Measurements from ENCODE around the gene SLC26A5. TPM values are rescaled to one million over a fixed set of nuclear protein-coding genes. Genes with fewer than 3 reads are reported as not detected.
A peak's percentile ranks its signal among the peaks of the same experiment; 100 is the strongest.

The SLC26A5 gene
- total and polyA plus RNA-seq, 10 of the 15 experiments (the other 5 are each of a cell fraction or from before 2014, with no cell fraction given), result 0.03 TPM; not detected in 9

GRCh38 chr7:103336761-103337160, 109.2 kb downstream of the SLC26A5 start:
- TSS peak; percentile 26 for BruUV-seq (replicated peaks)
- H3K4me2 ChIP-seq (ENCODE audit: control insufficient read depth, insufficient read depth), result no peak overlapping the region
- no peak for FAIRE-seq
- H3K27me3 ChIP-seq (replicated peaks in 1 of 2; ENCODE audit: control insufficient read depth in 2 of 2, insufficient read depth in 2 of 2, low read length in 1 of 2), result no peaks in the 10 kb centered on the region
- peaks cover 1 to 45% of the 10 kb centered on the region in 2 experiments; a peak in 3 of 4 replicates for H3K36me3 ChIP-seq (ENCODE audit: control insufficient read depth in 2 of 2, insufficient read depth in 2 of 2, low read length in 1 of 2)
- ChIA-PET RAD21 (ENCODE audit: unreplicated experiment) (no interaction called here), POLR2A (no interaction called here), SMC1A (ENCODE audit: uncharacterized antibody, unreplicated experiment) (interaction anchor here (0.6 kb wide), 1 partner anchor 13 kb away, joined by 3 read pairs; no protein-coding TSS in a partner anchor), CTCF (no interaction called here)
- H3K79me2 ChIP-seq (ENCODE audit: control insufficient read depth, insufficient read depth, low read length), result peaks cover 22% of the 10 kb centered on the region
- WGBS (ENCODE audit: insufficient coverage, insufficient replicate concordance, low lambda C conversion rate, missing lambda C conversion rate), result 53% methylated on average over 2 of the region's 2 CpGs
- H3K4me1 ChIP-seq (ENCODE audit: control insufficient read depth, insufficient read depth, low read length), result no peaks in the 10 kb centered on the region; the same call in 1 of the 2 replicates
- no peak overlapping the region for H3K9ac ChIP-seq (ENCODE audit: control insufficient read depth, insufficient read depth, low read length)
- DNase-seq (ENCODE audit: low read depth, low spot score), result no peak
- no peaks in the 10 kb centered on the region for H4K20me1 ChIP-seq (ENCODE audit: control insufficient read depth, insufficient read depth)
- intact Hi-C loops (cut with micrococcal nuclease; ENCODE audit: unreplicated experiment), result no loop called here
- no peak overlapping the region for H3K4me3 ChIP-seq
- H3K27ac ChIP-seq (ENCODE audit: control insufficient read depth, insufficient read depth), result no peak overlapping the region
- H3K9me3 ChIP-seq (replicated peaks; ENCODE audit: control insufficient read depth, insufficient read depth, low read length), result no peaks in the 10 kb centered on the region
- in situ Hi-C loops (cut with MboI), result loop anchor here (25.0 kb wide), 1 partner anchor 1751 kb away; no protein-coding TSS in a partner anchor
- no peak for ATAC-seq
- TF ChIP-seq HCFC1 (IDR thresholded peaks at IDR 0.05; ENCODE audit: low read length) (no peak), TCF3 (IDR thresholded peaks at IDR 0.05; ENCODE audit: borderline replicate concordance, insufficient read depth, low read depth, low read length) (no peak), ZBTB33 (IDR thresholded peaks at IDR 0.05) (no peak), CBX5 (IDR thresholded peaks at IDR 0.05; ENCODE audit: low read depth) (no peak)
- H2AFZ ChIP-seq (ENCODE audit: control insufficient read depth, low read depth, low read length), result no peak overlapping the region

DNA sequence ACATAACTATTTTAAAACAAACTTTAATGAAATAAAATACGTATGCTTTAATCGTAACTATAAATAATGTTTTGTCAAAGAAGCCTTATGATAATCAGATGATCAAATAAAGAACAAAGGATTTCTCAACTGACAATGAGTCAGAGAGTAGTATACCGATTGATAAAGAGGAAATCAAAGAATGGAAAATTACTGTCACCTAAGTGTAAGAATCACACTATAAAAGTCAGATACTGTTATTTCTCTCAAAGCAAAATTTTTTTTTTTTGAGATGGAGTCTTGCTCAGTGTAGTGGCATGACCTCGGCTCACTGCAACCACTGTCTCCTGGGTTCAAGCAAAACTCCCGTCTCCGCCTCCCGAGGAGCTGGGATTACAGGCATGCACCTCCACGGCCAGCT, 120.3 kb downstream of the SLC26A5 start:
- H4K20me1 ChIP-seq (ENCODE audit: control insufficient read depth, insufficient read depth), result no peaks in the 10 kb centered on the region
- CTCF ChIA-PET, result interaction anchor here (1.2 to 2.1 kb wide), 3 partner anchors 15 to 81 kb away, joined by 3 to 7 read pairs (median 4); no protein-coding TSS in a partner anchor
- RAD21 ChIA-PET (ENCODE audit: unreplicated experiment), result no interaction called here
- TF ChIP-seq NR2F1 (conservative IDR thresholded peaks at IDR 0.05) (no peak), MYC (IDR thresholded peaks at IDR 0.05; ENCODE audit: insufficient read depth, insufficient read length, insufficient replicate concordance, low read length, severe bottlenecking) (no peak), NFYA (IDR thresholded peaks at IDR 0.05; ENCODE audit: borderline replicate concordance, low read depth, low read length) (no peak), PAX5 (IDR thresholded peaks at IDR 0.05; ENCODE audit: borderline replicate concordance, low read depth, low read length) (no peak), NR2C2 (IDR thresholded peaks at IDR 0.05; ENCODE audit: borderline replicate concordance, control insufficient read depth, insufficient read length, low read depth) (no peak), NR2C1 (IDR thresholded peaks at IDR 0.05) (no peak), SUZ12 (IDR thresholded peaks at IDR 0.05; ENCODE audit: unreplicated experiment) (no peak), SMAD1 (IDR thresholded peaks at IDR 0.05; ENCODE audit: low read depth, partially characterized antibody) (no peak), SREBF2 (IDR thresholded peaks at IDR 0.05; ENCODE audit: low read length) (no peak), SMC3 (IDR thresholded peaks at IDR 0.05; ENCODE audit: borderline replicate concordance, low read length) (no peak)
- TF ChIP-seq, protein P1, sequence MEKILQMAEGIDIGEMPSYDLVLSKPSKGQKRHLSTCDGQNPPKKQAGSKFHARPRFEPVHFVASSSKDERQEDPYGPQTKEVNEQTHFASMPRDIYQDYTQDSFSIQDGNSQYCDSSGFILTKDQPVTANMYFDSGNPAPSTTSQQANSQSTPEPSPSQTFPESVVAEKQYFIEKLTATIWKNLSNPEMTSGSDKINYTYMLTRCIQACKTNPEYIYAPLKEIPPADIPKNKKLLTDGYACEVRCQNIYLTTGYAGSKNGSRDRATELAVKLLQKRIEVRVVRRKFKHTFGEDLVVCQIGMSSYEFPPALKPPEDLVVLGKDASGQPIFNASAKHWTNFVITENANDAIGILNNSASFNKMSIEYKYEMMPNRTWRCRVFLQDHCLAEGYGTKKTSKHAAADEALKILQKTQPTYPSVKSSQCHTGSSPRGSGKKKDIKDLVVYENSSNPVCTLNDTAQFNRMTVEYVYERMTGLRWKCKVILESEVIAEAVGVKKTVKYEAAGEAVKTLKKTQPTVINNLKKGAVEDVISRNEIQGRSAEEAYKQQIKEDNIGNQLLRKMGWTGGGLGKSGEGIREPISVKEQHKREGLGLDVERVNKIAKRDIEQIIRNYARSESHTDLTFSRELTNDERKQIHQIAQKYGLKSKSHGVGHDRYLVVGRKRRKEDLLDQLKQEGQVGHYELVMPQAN (conservative IDR thresholded peaks at IDR 0.05), result no peak

More for the DNA sequence above, 120.3 kb downstream of the SLC26A5 start:
- no peaks in the 10 kb centered on the region for H3K4me1 ChIP-seq (ENCODE audit: control insufficient read depth, insufficient read depth, low read length)
- H3K79me2 ChIP-seq (ENCODE audit: control insufficient read depth, insufficient read depth, low read length), result no peaks in the 10 kb centered on the region
- BruUV-seq (replicated peaks), result no TSS peak
- H3K27ac ChIP-seq (ENCODE audit: control insufficient read depth, insufficient read depth), result no peak overlapping the region
- H3K9me3 ChIP-seq (replicated peaks; ENCODE audit: control insufficient read depth, insufficient read depth, low read length), result no peaks in the 10 kb centered on the region
- in situ Hi-C loops (cut with MboI) (loop anchor here (25.0 kb wide), 1 partner anchor 1762 kb away; no protein-coding TSS in a partner anchor), intact Hi-C loops (cut with micrococcal nuclease; ENCODE audit: unreplicated experiment) (no loop called here)
- ChIA-PET SMC1A (ENCODE audit: uncharacterized antibody, unreplicated experiment) (no interaction called here), POLR2A (no interaction called here)
- 94% methylated on average over 8 of the region's 8 CpGs for WGBS (ENCODE audit: insufficient coverage, insufficient replicate concordance, low lambda C conversion rate, missing lambda C conversion rate)
- no peaks in the 10 kb centered on the region for H3K27me3 ChIP-seq (replicated peaks in 1 of 2; ENCODE audit: control insufficient read depth in 2 of 2, insufficient read depth in 2 of 2, low read length in 1 of 2)
- peaks cover 5 to 33% of the 10 kb centered on the region in 2 experiments for H3K36me3 ChIP-seq (ENCODE audit: control insufficient read depth in 2 of 2, insufficient read depth in 2 of 2, low read length in 1 of 2)
- DNase-seq (ENCODE audit: low read depth, low spot score) (no peak), ATAC-seq (no peak), FAIRE-seq (no peak)
- H3K4me2 ChIP-seq (ENCODE audit: control insufficient read depth, insufficient read depth), result no peak overlapping the region
- no peak overlapping the region for H3K4me3 ChIP-seq
- H2AFZ ChIP-seq (ENCODE audit: control insufficient read depth, low read depth, low read length), result no peak overlapping the region
- H3K9ac ChIP-seq (ENCODE audit: control insufficient read depth, insufficient read depth, low read length), result no peak overlapping the region

Data from GM12878 (cell line).